SKM-1 (cell line): ENCODE data around the gene SPATA33.

ENCODE experiments used
- DNase-seq: peaks from one replicate; lab custom pipeline; 2025; ENCODE audit not compliant: unreplicated experiment; lab: John Stamatoyannopoulos, UW

Gene SPATA33

GRCh38 chr16:89706518-89707260, 49.1 kb downstream of the SPATA33 start:
- DNase-seq, result no peak

- DNase-seq, result no peak
Observed at GRCh38 chr16:89707695-89708094, 50.1 kb downstream of the SPATA33 start.

GRCh38 chr16:89708481-89708931, 50.9 kb downstream of the SPATA33 start:
- DNase-seq, result no peak

GRCh38 chr16:89709166-89709565, 51.5 kb downstream of the SPATA33 start:
- DNase-seq, result no peak

GRCh38 chr16:89709716-89710432, 52.2 kb downstream of the SPATA33 start:
- no peak for DNase-seq

GRCh38 chr16:89710709-89711564, 53.3 kb downstream of the SPATA33 start:
- DNase-seq, result no peak

- peak; percentile 16 for DNase-seq
Observed at GRCh38 chr16:89711601-89712273, 54.1 kb downstream of the SPATA33 start.

GRCh38 chr16:89712274-89712781, 54.7 kb downstream of the SPATA33 start:
- no peak for DNase-seq

GRCh38 chr16:89716493-89716892, 58.9 kb downstream of the SPATA33 start:
- DNase-seq, result no peak

GRCh38 chr16:89716916-89717687, 59.5 kb downstream of the SPATA33 start:
- no peak for DNase-seq

GRCh38 chr16:89717688-89718505, 60.3 kb downstream of the SPATA33 start:
- DNase-seq, result no peak
